Loucy (cell line): Measurements from ENCODE around the gene MRAP.

Experiments
- EZH2phosphoT487 ChIP-seq: fragments of 200-600 bp; IDR thresholded peaks from 2 replicates; pipeline ENCODE4 v1.6.1; 2018; ENCODE audit warnings: antibody characterized with exemption, mild to moderate bottlenecking, moderate library complexity, borderline replicate concordance
- TF ChIP-seq, protein P1 (sequence below): fragments of 200-600 bp; sonication (generic); conservative IDR thresholded peaks from 2 replicates; pipeline ENCODE4 v1.5.1; 2014; ENCODE audit warnings: mild to moderate bottlenecking, antibody characterized with exemption, low read length

DNA sequence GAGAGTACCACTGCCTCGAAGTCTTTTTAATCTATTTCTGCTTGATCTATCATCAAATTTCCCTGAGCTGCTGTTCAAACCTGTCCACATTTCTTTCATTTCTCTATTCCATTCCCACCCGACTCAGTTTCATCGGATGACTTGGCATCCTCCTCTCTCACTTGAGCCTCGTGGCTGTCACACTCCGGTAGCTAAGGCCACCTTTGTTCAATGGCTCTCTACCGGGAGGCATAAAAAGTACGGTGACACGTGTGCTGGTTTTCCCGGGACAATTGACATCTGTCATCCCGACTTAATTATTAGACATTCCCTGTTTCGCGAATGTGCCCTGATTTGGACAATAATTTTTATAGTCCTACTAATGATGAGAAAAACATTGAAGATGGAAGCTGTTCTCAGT, 42.4 kb upstream of the MRAP start:
- TF ChIP-seq, protein P1, sequence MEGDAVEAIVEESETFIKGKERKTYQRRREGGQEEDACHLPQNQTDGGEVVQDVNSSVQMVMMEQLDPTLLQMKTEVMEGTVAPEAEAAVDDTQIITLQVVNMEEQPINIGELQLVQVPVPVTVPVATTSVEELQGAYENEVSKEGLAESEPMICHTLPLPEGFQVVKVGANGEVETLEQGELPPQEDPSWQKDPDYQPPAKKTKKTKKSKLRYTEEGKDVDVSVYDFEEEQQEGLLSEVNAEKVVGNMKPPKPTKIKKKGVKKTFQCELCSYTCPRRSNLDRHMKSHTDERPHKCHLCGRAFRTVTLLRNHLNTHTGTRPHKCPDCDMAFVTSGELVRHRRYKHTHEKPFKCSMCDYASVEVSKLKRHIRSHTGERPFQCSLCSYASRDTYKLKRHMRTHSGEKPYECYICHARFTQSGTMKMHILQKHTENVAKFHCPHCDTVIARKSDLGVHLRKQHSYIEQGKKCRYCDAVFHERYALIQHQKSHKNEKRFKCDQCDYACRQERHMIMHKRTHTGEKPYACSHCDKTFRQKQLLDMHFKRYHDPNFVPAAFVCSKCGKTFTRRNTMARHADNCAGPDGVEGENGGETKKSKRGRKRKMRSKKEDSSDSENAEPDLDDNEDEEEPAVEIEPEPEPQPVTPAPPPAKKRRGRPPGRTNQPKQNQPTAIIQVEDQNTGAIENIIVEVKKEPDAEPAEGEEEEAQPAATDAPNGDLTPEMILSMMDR, result no peak
- no peak for TF ChIP-seq EZH2phosphoT487
